H9 (cell line): ENCODE data around the gene ZRANB3. TPM values are rescaled to one million over a fixed set of nuclear protein-coding genes. Genes with fewer than 3 reads are reported as not detected.

ENCODE experiments used
- DNase-seq: peaks from one replicate; pipeline ENCODE4 v3.0.0-alpha.2; 2017
- H2AFZ ChIP-seq: one replicate; pipeline ENCODE4 v1.6.1; 2013; ENCODE audit warnings: mild to moderate bottlenecking, low read length, control low read depth, moderate library complexity
- H2AK5ac ChIP-seq: 2 replicates; pipeline ENCODE4 v1.6.1; 2013; ENCODE audit warnings: low read length, control low read depth, mixed read lengths; ENCODE audit not compliant: insufficient read length
- H2BK120ac ChIP-seq: one replicate; pipeline ENCODE4 v1.6.1; 2013; ENCODE audit warnings: low read depth, mild to moderate bottlenecking, low read length, control low read depth, inconsistent platforms; ENCODE audit not compliant: poor library complexity, severe bottlenecking
- H2BK12ac ChIP-seq: 2 replicates; pipeline ENCODE4 v1.6.1; 2013; ENCODE audit warnings: low read length, control low read depth, mixed read lengths, low read depth; ENCODE audit not compliant: insufficient read length
- H2BK15ac ChIP-seq: 2 replicates; pipeline ENCODE4 v1.6.1; 2013; ENCODE audit warnings: low read depth, low read length, control low read depth
- H2BK20ac ChIP-seq: one replicate; pipeline ENCODE4 v1.6.1; 2013; ENCODE audit warnings: low read depth, mild to moderate bottlenecking, low read length, control low read depth, inconsistent platforms; ENCODE audit not compliant: poor library complexity, severe bottlenecking
- H2BK5ac ChIP-seq: 2 replicates; pipeline ENCODE4 v1.6.1; 2013; ENCODE audit warnings: low read length, control low read depth, mixed read lengths; ENCODE audit not compliant: insufficient read length
- H3K14ac ChIP-seq: 2 replicates; pipeline ENCODE4 v1.6.1; 2013; ENCODE audit warnings: low read length, control low read depth; ENCODE audit not compliant: insufficient read depth
- H3K18ac ChIP-seq: 2 replicates; pipeline ENCODE4 v1.6.1; 2013; ENCODE audit warnings: low read depth, mild to moderate bottlenecking, mixed read lengths, low read length, control low read depth; ENCODE audit not compliant: insufficient read length
- H3K23ac ChIP-seq: 2 replicates; pipeline ENCODE4 v1.6.1; 2013; ENCODE audit warnings: low read length, control low read depth, mixed read lengths, low read depth; ENCODE audit not compliant: insufficient read length
- H3K23me2 ChIP-seq: 2 replicates; pipeline ENCODE4 v1.6.1; 2013; ENCODE audit warnings: low read depth, mild to moderate bottlenecking, mixed read lengths, low read length, control low read depth; ENCODE audit not compliant: insufficient read length, poor library complexity, severe bottlenecking
- H3K27ac ChIP-seq: 2 replicates; pipeline ENCODE4 v1.5.1; 2013; ENCODE audit warnings: low read length, control low read depth, mixed read lengths, low read depth; ENCODE audit not compliant: insufficient read length
- H3K27me3 ChIP-seq: 2 replicates; pipeline ENCODE4 v1.6.1; 2013; ENCODE audit warnings: low read length, control low read depth, inconsistent platforms; ENCODE audit not compliant: insufficient read depth
- H3K4ac ChIP-seq: 2 replicates; pipeline ENCODE4 v1.6.1; 2013; ENCODE audit warnings: low read depth, mild to moderate bottlenecking, control low read depth, inconsistent platforms, low read length, moderate library complexity
- H3K4me1 ChIP-seq: 2 replicates; pipeline ENCODE4 v1.6.1; 2013; ENCODE audit warnings: low read length, control low read depth, inconsistent platforms; ENCODE audit not compliant: insufficient read depth
- H3K4me2 ChIP-seq: 2 replicates; pipeline ENCODE4 v1.6.1; 2013; ENCODE audit warnings: low read length, control low read depth, mixed read lengths; ENCODE audit not compliant: insufficient read length, insufficient read depth
- H3K56ac ChIP-seq: 2 replicates; pipeline ENCODE4 v1.6.1; 2013; ENCODE audit warnings: low read depth, mild to moderate bottlenecking, mixed read lengths, low read length, control low read depth; ENCODE audit not compliant: insufficient read length
- H3K79me1 ChIP-seq: 2 replicates; pipeline ENCODE4 v1.6.1; 2013; ENCODE audit warnings: low read depth, mild to moderate bottlenecking, moderate library complexity, low read length, control low read depth, inconsistent platforms; ENCODE audit not compliant: insufficient read depth, poor library complexity, severe bottlenecking
- H3K79me2 ChIP-seq: 2 replicates; pipeline ENCODE4 v1.6.1; 2013; ENCODE audit warnings: low read length, control low read depth, inconsistent platforms; ENCODE audit not compliant: insufficient read depth
- H3K9ac ChIP-seq: 2 replicates; pipeline ENCODE4 v1.6.1; 2013; ENCODE audit warnings: low read length, control low read depth, mixed read lengths; ENCODE audit not compliant: insufficient read length; ENCODE audit errors: extremely low read depth
- H3K9me3 ChIP-seq: one replicate; pipeline ENCODE4 v1.6.1; 2013; ENCODE audit warnings: low read depth, low read length, inconsistent platforms; ENCODE audit not compliant: control insufficient read depth
- H3T11ph ChIP-seq: one replicate; pipeline ENCODE4 v1.6.1; 2013; ENCODE audit warnings: mild to moderate bottlenecking, low read length, control low read depth, inconsistent platforms
- H4K20me1 ChIP-seq: one replicate; pipeline ENCODE4 v1.6.1; 2013; ENCODE audit not compliant: control insufficient read depth, insufficient read length, insufficient read depth
- H4K5ac ChIP-seq: 2 replicates; pipeline ENCODE4 v1.6.1; 2013; ENCODE audit warnings: low read depth, mild to moderate bottlenecking, mixed read lengths, low read length, control low read depth; ENCODE audit not compliant: insufficient read length
- H4K8ac ChIP-seq: replicated peaks from 2 replicates; pipeline ENCODE4 v1.6.1; 2013; ENCODE audit warnings: low read length, control low read depth, mixed read lengths, low read depth; ENCODE audit not compliant: insufficient read length
- H4K91ac ChIP-seq: 2 replicates; pipeline ENCODE4 v1.6.1; 2013; ENCODE audit warnings: low read depth, mild to moderate bottlenecking, moderate library complexity, mixed read lengths, low read length, control low read depth; ENCODE audit not compliant: insufficient read length
- H3K27ac Mint-ChIP-seq, 3 experiments: 2 replicates in 2 of 3; 3 replicates in 1 of 3; pipeline ENCODE4 v1.8.0; 2020 to 2021; ENCODE audit warnings: mixed read lengths in 3 of 3, mild to moderate bottlenecking in 1 of 3, moderate library complexity in 1 of 3
- H3K27me3 Mint-ChIP-seq: 2 replicates; pipeline ENCODE4 v1.8.0; 2021; ENCODE audit warnings: low read depth, mild to moderate bottlenecking, moderate library complexity, mixed read lengths
- H3K36me3 Mint-ChIP-seq, 3 experiments: 2 replicates in 2 of 3; 3 replicates in 1 of 3; pipeline ENCODE4 v1.8.0; 2020 to 2021; ENCODE audit warnings: low read depth in 3 of 3, mixed read lengths in 3 of 3; ENCODE audit not compliant: insufficient read depth in 1 of 3
- H3K4me1 Mint-ChIP-seq, 2 experiments: 2 replicates each; pipeline ENCODE4 v1.8.0; 2020; ENCODE audit warnings: mixed read lengths in 2 of 2
- H3K4me3 Mint-ChIP-seq, 2 experiments: 2 replicates in 1 of 2; 3 replicates in 1 of 2; pipeline ENCODE4 v1.8.0; 2020 to 2021; ENCODE audit warnings: mild to moderate bottlenecking in 2 of 2, mixed read lengths in 2 of 2, moderate library complexity in 1 of 2
- H3K9me3 Mint-ChIP-seq, 2 experiments: 2 replicates in 1 of 2; 3 replicates in 1 of 2; pipeline ENCODE4 v1.8.0; 2020; ENCODE audit warnings: mild to moderate bottlenecking in 2 of 2, mixed read lengths in 2 of 2, moderate library complexity in 1 of 2
- CTCF ChIP-seq: fragments of 200-600 bp; sonication (generic); conservative IDR thresholded peaks from 3 replicates; pipeline ENCODE4 v1.8.0; 2021; ENCODE audit warnings: antibody characterized with exemption, mild to moderate bottlenecking
- WGBS: extraction: QIAGEN DNeasy Blood & Tissue Kit; methylation state at CpG from one replicate; pipeline ENCODE4 v1.1.7; 2013; ENCODE audit warnings: missing lambda C conversion rate, low lambda C conversion rate, mixed read lengths; ENCODE audit not compliant: insufficient read length; ENCODE audit errors: extremely low coverage; 5-methylcytosine and 5-hydroxymethylcytosine counted together
- total RNA-seq: library from RNA; stranded (reverse); gene quantifications from 2 replicates; pipeline ENCODE4 v1.2.1, GENCODE V29; 2021

ZRANB3 gene
- total RNA-seq, 1 experiment from 2014 or later = 16.7 TPM

GRCh38 chr2:135230150-135230549 is 300.9 kb downstream of the ZRANB3 start:
- Histone ChIP-seq H3K4me2 (no peak overlapping the region), H2AFZ (no peak overlapping the region)

More at GRCh38 chr2:135230150-135230549, 300.9 kb downstream of the ZRANB3 start:
- Histone ChIP-seq H2BK12ac (no peak overlapping the region), H4K20me1 (no peaks in the 10 kb centered on the region), H3K79me1 (no peaks in the 10 kb centered on the region), H4K5ac (no peak overlapping the region), H3K4ac (no peak overlapping the region), H3K79me2 (no peaks in the 10 kb centered on the region), H4K91ac (no peak overlapping the region), H2BK5ac (no peak overlapping the region), H2BK120ac (no peak overlapping the region), H3K9ac (no peak overlapping the region), H4K8ac (no peak overlapping the region), H2BK15ac (no peak overlapping the region), H3K23ac (no peak overlapping the region), H3K14ac (no peak overlapping the region), H3K18ac (no peak overlapping the region), H2BK20ac (no peak overlapping the region), H2AK5ac (no peak overlapping the region), H3K27ac (no peak overlapping the region), H3K9me3 (peaks cover 5% of the 10 kb centered on the region), H3K23me2 (no peaks in the 10 kb centered on the region), H3K27me3 (no peaks in the 10 kb centered on the region), H3T11ph (no peak overlapping the region), H3K56ac (no peak overlapping the region), H3K4me1 (no peaks in the 10 kb centered on the region)
- no peak overlapping the region for H3K27ac Mint-ChIP-seq
- H3K27me3 Mint-ChIP-seq = no peaks in the 10 kb centered on the region
- H3K9me3 Mint-ChIP-seq = peaks cover 16 to 28% of the 10 kb centered on the region in 2 experiments
- DNase-seq = no peak
- no peaks in the 10 kb centered on the region for H3K4me1 Mint-ChIP-seq
- TF ChIP-seq CTCF = no peak
- peaks cover 15 to 23% (median 21%) of the 10 kb centered on the region in 3 experiments for H3K36me3 Mint-ChIP-seq
- no CpG with 5 or more reads among the region's 1 CpG for WGBS
- H3K4me3 Mint-ChIP-seq = no peak overlapping the region
